Fibroblast of the aortic adventitia (primary cell): ENCODE data around the gene ANKRD50. TPM values are rescaled to one million over a fixed set of nuclear protein-coding genes. Genes with fewer than 3 reads are reported as not detected.

ENCODE experiments used
- DNase-seq: peaks from one replicate; pipeline ENCODE4 v3.0.0-alpha.2; 2010; ENCODE audit warnings: low read depth
- H3K4me3 ChIP-seq: 2 replicates; pipeline ENCODE4 v1.5.1; 2011; ENCODE audit warnings: low read depth, mild to moderate bottlenecking, control low read depth, low read length, moderate library complexity
- total RNA-seq: library from RNA; depleted of rRNA; stranded (reverse); fragments of >200 nt; gene quantifications from 2 replicates; pipeline ENCODE4 v1.2.3, GENCODE V29; 2012; ENCODE audit warnings: low replicate concordance
- TF ChIP-seq, protein P1 (sequence below): IDR thresholded peaks from 2 replicates; pipeline ENCODE4 v1.5.1; 2011; ENCODE audit warnings: mild to moderate bottlenecking, low read length, control low read depth, inconsistent platforms; ENCODE audit not compliant: insufficient read depth

ANKRD50 gene
- total RNA-seq, 1 donor = 23.4 TPM

GRCh38 chr4:124710911-124711310 lies 1.6 kb downstream of the ANKRD50 start:
- peak; percentile 40 for DNase-seq
- H3K4me3 ChIP-seq = peak overlapping the region; percentile 85
- TF ChIP-seq, protein P1, sequence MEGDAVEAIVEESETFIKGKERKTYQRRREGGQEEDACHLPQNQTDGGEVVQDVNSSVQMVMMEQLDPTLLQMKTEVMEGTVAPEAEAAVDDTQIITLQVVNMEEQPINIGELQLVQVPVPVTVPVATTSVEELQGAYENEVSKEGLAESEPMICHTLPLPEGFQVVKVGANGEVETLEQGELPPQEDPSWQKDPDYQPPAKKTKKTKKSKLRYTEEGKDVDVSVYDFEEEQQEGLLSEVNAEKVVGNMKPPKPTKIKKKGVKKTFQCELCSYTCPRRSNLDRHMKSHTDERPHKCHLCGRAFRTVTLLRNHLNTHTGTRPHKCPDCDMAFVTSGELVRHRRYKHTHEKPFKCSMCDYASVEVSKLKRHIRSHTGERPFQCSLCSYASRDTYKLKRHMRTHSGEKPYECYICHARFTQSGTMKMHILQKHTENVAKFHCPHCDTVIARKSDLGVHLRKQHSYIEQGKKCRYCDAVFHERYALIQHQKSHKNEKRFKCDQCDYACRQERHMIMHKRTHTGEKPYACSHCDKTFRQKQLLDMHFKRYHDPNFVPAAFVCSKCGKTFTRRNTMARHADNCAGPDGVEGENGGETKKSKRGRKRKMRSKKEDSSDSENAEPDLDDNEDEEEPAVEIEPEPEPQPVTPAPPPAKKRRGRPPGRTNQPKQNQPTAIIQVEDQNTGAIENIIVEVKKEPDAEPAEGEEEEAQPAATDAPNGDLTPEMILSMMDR = no peak

DNA sequence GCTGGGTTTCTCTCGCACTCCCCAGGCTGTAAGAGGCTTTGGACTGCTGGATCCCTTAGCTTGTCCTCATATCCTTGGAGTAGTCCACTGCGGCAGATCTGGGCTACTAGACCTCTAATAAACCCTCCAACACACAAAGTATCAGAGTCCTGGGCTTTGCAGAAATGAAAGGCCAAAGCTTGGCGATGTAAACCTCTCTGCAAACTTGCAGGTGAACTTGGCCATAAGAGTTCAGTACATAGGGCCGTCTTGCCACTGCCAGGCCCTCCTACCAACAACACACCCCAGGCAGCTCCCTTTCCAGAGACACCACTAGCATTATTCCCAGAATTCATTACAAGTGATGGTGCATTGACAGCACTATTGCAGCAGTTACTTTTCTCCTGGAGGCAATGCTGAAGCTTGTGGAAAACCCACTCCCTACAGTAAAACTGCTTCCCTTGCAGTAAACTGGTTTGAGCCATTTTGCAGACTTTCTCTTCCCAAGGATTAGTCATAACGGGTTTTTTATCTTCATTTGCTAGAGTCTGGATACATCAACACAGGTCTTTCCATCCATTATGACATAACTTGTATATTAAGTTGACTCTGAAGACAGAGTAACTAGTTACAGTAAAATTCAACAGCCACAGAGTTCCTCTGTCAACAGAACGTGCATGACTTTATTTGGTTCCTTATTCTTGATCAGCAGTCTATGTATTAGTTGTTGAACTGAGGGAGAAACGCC lies 2.4 kb downstream of the ANKRD50 start:
- DNase-seq = peak; percentile 34
- TF ChIP-seq, protein P1 = no peak
- peak overlapping the region; percentile 85 for H3K4me3 ChIP-seq

DNA sequence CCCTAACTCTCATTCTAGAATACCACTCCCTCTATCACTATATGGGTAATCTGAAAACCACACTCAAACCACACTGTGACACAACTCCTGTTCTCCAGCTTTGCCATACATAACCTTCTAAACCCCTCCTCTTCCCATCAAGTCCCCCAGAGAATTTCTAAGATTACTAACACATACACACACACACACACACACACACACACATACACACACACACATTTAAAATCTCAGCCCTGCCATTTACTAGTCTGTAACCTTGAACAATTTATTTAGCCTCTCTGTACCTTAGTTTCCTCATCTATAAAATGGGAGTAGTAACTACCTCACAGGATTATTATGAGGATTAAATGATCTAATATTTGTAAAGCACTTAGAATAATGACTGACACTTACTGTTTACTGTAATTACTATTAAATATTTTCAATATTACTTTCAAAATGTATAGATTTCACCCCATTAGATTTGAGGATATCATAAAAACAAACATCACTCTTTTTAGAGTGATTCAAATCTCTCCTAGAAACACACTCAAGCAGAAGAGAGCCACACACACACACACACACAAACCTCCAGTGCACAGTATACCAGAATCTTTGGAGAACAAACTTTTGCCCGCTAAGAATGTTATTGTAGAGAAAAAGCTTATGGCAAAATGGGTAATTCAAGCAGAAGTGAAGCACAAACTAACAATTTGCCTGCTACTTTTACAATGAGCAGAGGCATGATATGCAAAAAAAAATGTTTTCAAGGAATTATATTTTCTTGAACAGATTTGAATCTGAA lies 3.8 kb downstream of the ANKRD50 start:
- TF ChIP-seq, protein P1 = no peak
- peak; percentile 41 for DNase-seq
- peak overlapping the region; percentile 85 for H3K4me3 ChIP-seq

GRCh38 chr4:124705393-124705792 lies 7.1 kb downstream of the ANKRD50 start:
- TF ChIP-seq, protein P1 = no peak
- no peak for DNase-seq
- H3K4me3 ChIP-seq = no peak overlapping the region

DNA sequence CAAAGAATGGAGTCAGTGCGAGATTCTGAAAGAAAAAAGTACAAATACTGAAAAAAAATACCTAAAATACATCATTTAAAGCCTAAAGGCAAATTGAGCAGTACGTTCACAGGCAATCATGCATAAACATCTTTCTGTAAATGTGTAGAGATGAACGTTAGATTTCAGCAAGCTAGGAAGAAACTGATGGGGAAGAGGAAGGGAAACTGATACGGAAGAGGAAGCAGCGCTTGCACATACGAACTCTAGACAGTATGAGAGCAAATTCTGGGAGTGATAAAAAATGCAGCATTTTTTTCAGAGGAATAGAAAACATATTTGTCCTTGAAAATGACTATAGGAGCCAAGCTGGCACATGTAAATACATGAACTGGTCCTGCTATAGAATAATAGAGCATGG lies 9.4 kb downstream of the ANKRD50 start:
- H3K4me3 ChIP-seq = no peak overlapping the region
- TF ChIP-seq, protein P1 = no peak
- DNase-seq = no peak

DNA sequence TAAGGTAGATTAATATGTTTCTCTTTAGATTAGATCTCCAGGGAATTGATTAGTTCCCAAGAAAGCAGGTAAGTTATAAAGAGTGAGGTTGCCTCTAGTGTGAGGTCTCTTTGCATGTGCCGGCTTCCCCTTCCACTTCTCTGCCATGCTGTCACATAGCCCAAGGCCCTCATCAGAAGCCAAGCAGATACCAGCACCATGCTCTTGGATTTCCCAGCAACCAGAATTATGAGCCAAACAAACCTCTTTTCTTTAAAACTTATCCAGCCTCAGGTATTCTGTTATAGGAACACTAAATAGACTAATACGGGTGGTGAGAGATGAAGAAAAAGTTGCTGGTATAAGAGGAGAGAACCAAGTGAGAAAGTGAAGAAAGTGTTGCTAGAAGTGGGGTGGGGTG lies 15.1 kb downstream of the ANKRD50 start:
- no peak overlapping the region for H3K4me3 ChIP-seq
- TF ChIP-seq, protein P1 = no peak
- no peak for DNase-seq
